ENCODE measurements around the gene TENT5A. TPM values are rescaled to one million over a fixed set of nuclear protein-coding genes. Genes with fewer than 3 reads are reported as not detected.
"Not testable (repeated sequence)": the region's sequence is repeated elsewhere in the genome, so short reads cannot be mapped to it uniquely, and the experiment has no call there.

TENT5A gene
- total and polyA plus RNA-seq, 5 donors from 2014 or later: 1.2 to 4.8 (median 3.2) TPM

DNA sequence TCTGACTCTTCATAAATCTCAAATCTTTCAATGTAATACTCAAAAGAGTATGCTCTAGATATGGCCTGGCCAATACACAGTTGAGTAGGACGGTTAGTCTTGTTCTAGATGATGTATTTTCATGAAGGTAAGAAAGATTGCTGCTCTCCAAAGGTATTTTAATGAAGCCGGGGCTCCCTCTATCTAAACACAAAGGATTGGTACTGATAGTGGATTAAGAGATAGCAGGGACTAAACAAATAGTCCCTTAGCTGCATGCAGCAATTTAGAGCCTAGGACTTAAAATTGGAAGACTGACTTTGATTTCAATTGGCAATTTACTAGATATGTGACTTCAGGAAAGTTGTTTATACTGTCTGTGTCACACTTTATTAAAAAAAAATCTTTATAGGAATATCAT is 31.4 kb upstream of the TENT5A start:
- H3K9me3 ChIP-seq (ENCODE audit: control insufficient read depth in 2 of 2, low read length in 2 of 2): no peaks in the 10 kb centered on the region
- no peak overlapping the region for H3K27ac ChIP-seq (ENCODE audit: insufficient read depth, low read length, poor library complexity, severe bottlenecking)
- peaks cover 0 to 5% (median 0%) of the 10 kb centered on the region in 7 donors for H3K9me3 Mint-ChIP-seq
- ATAC-seq (ENCODE audit: low read depth in 2 of 2): no peak
- no peaks in the 10 kb centered on the region for H3K27me3 ChIP-seq (ENCODE audit: control insufficient read depth, insufficient read depth, low read length)
- H3K4me3 Mint-ChIP-seq: no peak overlapping the region
- no peaks in the 10 kb centered on the region for H3K36me3 Mint-ChIP-seq
- H3K36me3 ChIP-seq (ENCODE audit: control insufficient read depth, insufficient read depth, low read length): no peaks in the 10 kb centered on the region
- no peaks in the 10 kb centered on the region for H3K4me1 ChIP-seq (ENCODE audit: control insufficient read depth, insufficient read depth, low read length, poor library complexity, severe bottlenecking)
- no peak for DNase-seq
- no peaks in the 10 kb centered on the region for H3K4me1 Mint-ChIP-seq
- no peaks in the 10 kb centered on the region for H3K27me3 Mint-ChIP-seq
- H3K27ac Mint-ChIP-seq: no peak overlapping the region
- no peak overlapping the region for H3K4me3 ChIP-seq (ENCODE audit: low read depth, low read length)

DNA sequence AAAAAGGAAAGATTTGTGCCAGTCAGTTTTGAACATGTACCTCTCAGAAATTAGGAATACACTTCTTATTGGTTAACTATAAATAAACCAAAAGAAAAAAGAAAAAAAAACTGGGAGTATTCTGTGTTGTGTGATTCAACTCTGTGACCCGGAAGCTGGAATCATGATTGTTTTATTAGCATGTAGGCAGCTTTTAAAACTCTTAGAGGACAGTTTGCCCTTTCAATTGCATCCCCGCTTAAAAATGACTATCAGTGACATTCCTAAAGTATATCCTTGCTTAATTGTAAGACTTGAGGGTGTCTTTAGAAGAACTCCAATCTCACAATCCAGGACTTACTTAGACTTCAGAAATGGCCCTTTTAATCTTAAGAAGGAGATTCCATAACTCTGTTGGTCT is 29.1 kb upstream of the TENT5A start:
- Histone ChIP-seq H3K4me1 (ENCODE audit: control insufficient read depth, insufficient read depth, low read length, poor library complexity, severe bottlenecking) (no peaks in the 10 kb centered on the region), H3K4me3 (ENCODE audit: low read depth, low read length) (no peak overlapping the region), H3K27me3 (ENCODE audit: control insufficient read depth, insufficient read depth, low read length) (no peaks in the 10 kb centered on the region), H3K27ac (ENCODE audit: insufficient read depth, low read length, poor library complexity, severe bottlenecking) (no peak overlapping the region), H3K36me3 (ENCODE audit: control insufficient read depth, insufficient read depth, low read length) (no peaks in the 10 kb centered on the region), H3K9me3 (ENCODE audit: control insufficient read depth in 2 of 2, low read length in 2 of 2) (no peaks in the 10 kb centered on the region)
- DNase-seq (no peak), ATAC-seq (ENCODE audit: low read depth in 2 of 2) (no peak)
- Mint-ChIP-seq H3K27ac (no peak overlapping the region), H3K4me3 (no peak overlapping the region), H3K4me1 (no peaks in the 10 kb centered on the region), H3K27me3 (no peaks in the 10 kb centered on the region), H3K9me3 (peaks cover 0 to 5% (median 0%) of the 10 kb centered on the region in 7 donors), H3K36me3 (no peaks in the 10 kb centered on the region)

GRCh38 chr6:81777586-81778268 is 25.2 kb upstream of the TENT5A start:
- H3K4me1 ChIP-seq (ENCODE audit: control insufficient read depth, insufficient read depth, low read length, poor library complexity, severe bottlenecking): no peaks in the 10 kb centered on the region
- Mint-ChIP-seq H3K27me3 (no peaks in the 10 kb centered on the region), H3K36me3 (no peaks in the 10 kb centered on the region), H3K4me1 (no peaks in the 10 kb centered on the region), H3K27ac (no peak overlapping the region), H3K4me3 (no peak overlapping the region), H3K9me3 (peaks cover 0 to 5% (median 0%) of the 10 kb centered on the region in 7 donors)
- no peaks in the 10 kb centered on the region for H3K9me3 ChIP-seq (ENCODE audit: control insufficient read depth in 2 of 2, low read length in 2 of 2)
- no peak for DNase-seq
- no peaks in the 10 kb centered on the region for H3K27me3 ChIP-seq (ENCODE audit: control insufficient read depth, insufficient read depth, low read length)
- no peak for ATAC-seq (ENCODE audit: low read depth in 2 of 2)
- no peak overlapping the region for H3K27ac ChIP-seq (ENCODE audit: insufficient read depth, low read length, poor library complexity, severe bottlenecking)
- H3K36me3 ChIP-seq (ENCODE audit: control insufficient read depth, insufficient read depth, low read length): no peaks in the 10 kb centered on the region
- H3K4me3 ChIP-seq (ENCODE audit: low read depth, low read length): no peak overlapping the region

- not testable (repeated sequence) for H3K27me3 Mint-ChIP-seq; H3K4me1 Mint-ChIP-seq; H3K27ac Mint-ChIP-seq; H3K4me3 Mint-ChIP-seq; H3K27ac ChIP-seq (ENCODE audit: insufficient read depth, low read length, poor library complexity, severe bottlenecking); H3K9me3 Mint-ChIP-seq; H3K9me3 ChIP-seq (ENCODE audit: control insufficient read depth in 2 of 2, low read length in 2 of 2); H3K36me3 ChIP-seq (ENCODE audit: control insufficient read depth, insufficient read depth, low read length); ATAC-seq (ENCODE audit: low read depth in 2 of 2); DNase-seq; H3K4me3 ChIP-seq (ENCODE audit: low read depth, low read length); H3K4me1 ChIP-seq (ENCODE audit: control insufficient read depth, insufficient read depth, low read length, poor library complexity, severe bottlenecking); H3K27me3 ChIP-seq (ENCODE audit: control insufficient read depth, insufficient read depth, low read length); H3K36me3 Mint-ChIP-seq
Observed at GRCh38 chr6:81776219-81776618, 23.7 kb upstream of the TENT5A start.

- H3K4me1 Mint-ChIP-seq: no peaks in the 10 kb centered on the region
- no peak overlapping the region for H3K27ac ChIP-seq (ENCODE audit: insufficient read depth, low read length, poor library complexity, severe bottlenecking)
- no peaks in the 10 kb centered on the region for H3K36me3 ChIP-seq (ENCODE audit: control insufficient read depth, insufficient read depth, low read length)
- ATAC-seq (ENCODE audit: low read depth in 2 of 2): no peak
- no peak overlapping the region for H3K27ac Mint-ChIP-seq
- no peak overlapping the region for H3K4me3 ChIP-seq (ENCODE audit: low read depth, low read length)
- H3K9me3 Mint-ChIP-seq: no peaks in the 10 kb centered on the region
- H3K4me3 Mint-ChIP-seq: no peak overlapping the region
- no peaks in the 10 kb centered on the region for H3K27me3 ChIP-seq (ENCODE audit: control insufficient read depth, insufficient read depth, low read length)
- H3K9me3 ChIP-seq (ENCODE audit: control insufficient read depth in 2 of 2, low read length in 2 of 2): no peaks in the 10 kb centered on the region
- DNase-seq: no peak
- no peaks in the 10 kb centered on the region for H3K36me3 Mint-ChIP-seq
- H3K4me1 ChIP-seq (ENCODE audit: control insufficient read depth, insufficient read depth, low read length, poor library complexity, severe bottlenecking): no peaks in the 10 kb centered on the region
- H3K27me3 Mint-ChIP-seq: no peaks in the 10 kb centered on the region
Observed at GRCh38 chr6:81774542-81774941, 22.1 kb upstream of the TENT5A start.

DNA sequence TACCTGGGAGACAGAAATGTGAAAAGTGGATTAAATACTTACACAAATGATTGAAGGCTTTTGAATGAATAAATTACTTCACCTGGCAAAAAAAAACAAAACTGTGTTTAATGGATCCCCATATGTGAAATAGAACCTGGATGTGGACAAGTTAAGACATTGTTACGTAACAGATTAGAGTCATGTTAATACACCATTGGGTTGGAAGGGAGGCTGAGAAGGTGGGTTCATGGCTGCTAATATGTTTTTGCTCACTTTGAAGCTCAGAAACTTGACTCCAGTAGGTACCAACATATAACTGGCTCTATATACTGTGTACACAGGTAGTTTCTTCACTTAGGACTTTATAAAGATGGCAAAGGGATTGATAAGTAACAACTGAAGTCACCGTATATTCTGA is 21.4 kb upstream of the TENT5A start:
- Mint-ChIP-seq H3K27me3 (no peaks in the 10 kb centered on the region), H3K36me3 (no peaks in the 10 kb centered on the region)
- H3K36me3 ChIP-seq (ENCODE audit: control insufficient read depth, insufficient read depth, low read length): no peaks in the 10 kb centered on the region

DNA sequence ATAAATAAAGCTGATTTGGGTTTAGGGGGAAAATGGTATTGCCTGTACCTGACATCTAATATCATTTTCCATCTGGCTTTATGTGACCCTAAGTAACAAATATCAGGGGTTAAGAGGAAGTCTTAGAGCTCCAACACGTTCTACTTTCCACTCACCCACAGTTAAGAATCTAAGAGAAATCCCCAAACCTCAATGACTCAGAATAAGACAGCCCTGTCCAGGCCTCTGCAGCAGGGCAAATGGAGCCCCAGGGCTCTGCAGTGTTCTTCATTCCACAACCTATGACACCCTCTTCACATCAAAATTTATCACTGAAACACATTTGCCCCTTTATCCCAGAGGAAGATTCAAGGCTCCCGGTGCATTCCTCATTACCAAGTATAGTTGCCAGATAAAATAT is 20.3 kb upstream of the TENT5A start:
- Histone ChIP-seq H3K4me1 (ENCODE audit: control insufficient read depth, insufficient read depth, low read length, poor library complexity, severe bottlenecking) (no peaks in the 10 kb centered on the region), H3K27ac (ENCODE audit: insufficient read depth, low read length, poor library complexity, severe bottlenecking) (no peak overlapping the region), H3K9me3 (ENCODE audit: control insufficient read depth in 2 of 2, low read length in 2 of 2) (no peaks in the 10 kb centered on the region), H3K27me3 (ENCODE audit: control insufficient read depth, insufficient read depth, low read length) (no peaks in the 10 kb centered on the region), H3K4me3 (ENCODE audit: low read depth, low read length) (no peak overlapping the region), H3K36me3 (ENCODE audit: control insufficient read depth, insufficient read depth, low read length) (no peaks in the 10 kb centered on the region)
- H3K4me1 Mint-ChIP-seq: no peaks in the 10 kb centered on the region
- ATAC-seq (ENCODE audit: low read depth in 2 of 2) (no peak), DNase-seq (no peak)
- no peaks in the 10 kb centered on the region for H3K9me3 Mint-ChIP-seq
- H3K27me3 Mint-ChIP-seq: no peaks in the 10 kb centered on the region
- no peak overlapping the region for H3K4me3 Mint-ChIP-seq
- no peaks in the 10 kb centered on the region for H3K36me3 Mint-ChIP-seq
- H3K27ac Mint-ChIP-seq: no peak overlapping the region

More for the DNA sequence above, 21.4 kb upstream of the TENT5A start:
- no peak overlapping the region for H3K4me3 Mint-ChIP-seq
- H3K4me1 Mint-ChIP-seq: no peaks in the 10 kb centered on the region
- H3K27ac ChIP-seq (ENCODE audit: insufficient read depth, low read length, poor library complexity, severe bottlenecking): no peak overlapping the region
- no peak overlapping the region for H3K4me3 ChIP-seq (ENCODE audit: low read depth, low read length)
- ATAC-seq (ENCODE audit: low read depth in 2 of 2) (no peak), DNase-seq (no peak)
- H3K9me3 ChIP-seq (ENCODE audit: control insufficient read depth in 2 of 2, low read length in 2 of 2): no peaks in the 10 kb centered on the region
- H3K27ac Mint-ChIP-seq: no peak overlapping the region
- H3K27me3 ChIP-seq (ENCODE audit: control insufficient read depth, insufficient read depth, low read length): no peaks in the 10 kb centered on the region
- no peaks in the 10 kb centered on the region for H3K4me1 ChIP-seq (ENCODE audit: control insufficient read depth, insufficient read depth, low read length, poor library complexity, severe bottlenecking)
- H3K9me3 Mint-ChIP-seq: no peaks in the 10 kb centered on the region

DNA sequence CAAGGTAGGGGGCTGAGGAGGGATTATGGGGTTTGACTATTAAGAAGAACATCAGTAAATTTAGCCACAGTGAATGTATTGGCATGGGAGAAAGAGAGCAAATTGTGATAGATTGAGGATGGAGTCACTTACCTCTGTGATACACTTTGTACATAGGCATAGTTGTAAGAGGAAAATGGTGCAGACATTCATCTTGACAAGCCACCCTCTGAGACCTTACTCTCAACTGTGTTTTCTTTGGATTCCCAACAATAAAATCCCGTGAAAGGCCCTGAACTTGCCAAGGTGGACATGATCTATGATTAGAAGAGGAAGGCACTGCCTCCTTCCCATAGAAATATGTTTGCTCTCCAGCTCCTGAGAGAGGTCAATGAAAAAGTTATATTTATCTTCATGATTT is 18.6 kb upstream of the TENT5A start:
- H3K4me1 Mint-ChIP-seq: no peaks in the 10 kb centered on the region
- DNase-seq: no peak

More for the DNA sequence above, 18.6 kb upstream of the TENT5A start:
- Histone ChIP-seq H3K4me3 (ENCODE audit: low read depth, low read length) (no peak overlapping the region), H3K36me3 (ENCODE audit: control insufficient read depth, insufficient read depth, low read length) (no peaks in the 10 kb centered on the region), H3K27ac (ENCODE audit: insufficient read depth, low read length, poor library complexity, severe bottlenecking) (no peak overlapping the region), H3K9me3 (ENCODE audit: control insufficient read depth in 2 of 2, low read length in 2 of 2) (no peaks in the 10 kb centered on the region), H3K27me3 (ENCODE audit: control insufficient read depth, insufficient read depth, low read length) (no peaks in the 10 kb centered on the region), H3K4me1 (ENCODE audit: control insufficient read depth, insufficient read depth, low read length, poor library complexity, severe bottlenecking) (no peaks in the 10 kb centered on the region)
- H3K4me3 Mint-ChIP-seq: no peak overlapping the region
- no peak for ATAC-seq (ENCODE audit: low read depth in 2 of 2)
- H3K27me3 Mint-ChIP-seq: no peaks in the 10 kb centered on the region
- H3K27ac Mint-ChIP-seq: no peak overlapping the region
- H3K36me3 Mint-ChIP-seq: no peaks in the 10 kb centered on the region
- no peaks in the 10 kb centered on the region for H3K9me3 Mint-ChIP-seq

Measured in CD4-positive, CD25-positive, alpha-beta regulatory T cell (primary cell).